Fibroblast of peridontal ligament (primary cell): Measurements from ENCODE around the gene EFNA4.

ENCODE experiments used
- DNase-seq: peaks from one replicate; pipeline ENCODE4 v3.0.0-alpha.2; 2010; ENCODE audit errors: extremely low read depth

The EFNA4 gene

DNA sequence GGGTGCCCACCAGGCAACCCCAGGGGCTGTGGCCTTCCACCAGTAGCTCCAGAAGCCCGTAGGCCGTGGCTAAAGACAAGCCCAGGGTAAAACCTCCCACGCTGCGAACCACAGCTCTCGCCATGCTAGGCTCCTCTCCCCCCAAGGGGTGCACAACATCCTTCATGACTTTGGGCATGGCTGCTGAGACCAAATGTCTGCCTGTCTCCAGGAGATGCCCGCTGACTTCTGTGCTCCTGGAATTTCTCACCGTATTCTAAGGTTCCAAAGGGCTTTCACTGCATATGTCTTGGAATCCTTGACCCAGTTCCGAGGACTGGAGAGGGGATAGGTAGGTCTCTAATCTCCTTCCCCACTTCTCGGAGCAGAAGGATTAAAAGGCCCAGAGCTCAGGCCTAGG is 30.0 kb upstream of the EFNA4 start, which contains the start of the genes DCST1 and DCST2:
DCST1 (plus strand) TSS at position 301 of the 400 bp plus-strand sequence. CDS start 213 bp downstream, outside the sequence.
DCST2 (minus strand) TSS at position 258 of the 400 bp plus-strand sequence; CDS start at position 178, 80 bp downstream.
- no peak for DNase-seq

GRCh38 chr1:155034318-155035208 is 29.0 kb upstream of the EFNA4 start:
- DNase-seq, result no peak

DNA sequence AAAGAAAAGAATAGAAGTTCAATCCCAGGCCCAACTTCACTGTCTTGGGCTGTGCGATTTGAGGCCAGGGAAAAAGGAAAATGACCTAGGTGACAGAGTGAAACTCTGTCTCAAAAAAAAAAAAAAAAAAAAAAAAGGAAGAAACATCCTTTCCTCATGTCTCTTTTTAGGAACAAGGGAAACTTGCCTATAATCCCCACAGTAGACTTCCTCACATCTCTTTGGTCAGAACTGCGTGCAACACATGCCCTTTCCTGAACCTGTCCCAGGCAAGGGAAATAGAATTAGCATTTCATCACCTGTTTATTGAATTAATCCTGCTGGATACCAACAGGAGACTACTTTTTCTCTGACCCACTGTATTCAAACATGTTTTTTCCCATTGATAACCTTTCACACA is 27.6 kb upstream of the EFNA4 start:
- DNase-seq, result no peak

DNA sequence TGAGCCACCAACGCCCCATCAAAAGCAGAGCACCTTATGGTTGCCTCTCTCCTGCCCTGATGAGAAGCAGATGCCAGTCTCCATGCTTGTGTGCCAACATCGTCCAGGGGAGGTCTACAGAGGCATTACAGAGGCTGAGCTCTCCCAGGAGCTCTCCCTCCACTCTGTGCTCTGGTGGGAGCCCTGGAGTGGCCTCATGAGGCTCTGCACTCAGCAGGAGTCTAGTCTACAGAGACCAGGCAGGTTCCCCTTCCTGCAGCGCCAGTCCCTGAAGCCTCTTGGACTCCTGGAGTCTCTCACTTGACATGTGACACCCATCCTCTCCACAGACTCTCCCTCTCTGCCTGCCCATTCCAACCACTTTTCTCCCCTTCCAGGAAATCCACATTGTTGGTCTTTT is 26.5 kb upstream of the EFNA4 start:
- no peak for DNase-seq

DNA sequence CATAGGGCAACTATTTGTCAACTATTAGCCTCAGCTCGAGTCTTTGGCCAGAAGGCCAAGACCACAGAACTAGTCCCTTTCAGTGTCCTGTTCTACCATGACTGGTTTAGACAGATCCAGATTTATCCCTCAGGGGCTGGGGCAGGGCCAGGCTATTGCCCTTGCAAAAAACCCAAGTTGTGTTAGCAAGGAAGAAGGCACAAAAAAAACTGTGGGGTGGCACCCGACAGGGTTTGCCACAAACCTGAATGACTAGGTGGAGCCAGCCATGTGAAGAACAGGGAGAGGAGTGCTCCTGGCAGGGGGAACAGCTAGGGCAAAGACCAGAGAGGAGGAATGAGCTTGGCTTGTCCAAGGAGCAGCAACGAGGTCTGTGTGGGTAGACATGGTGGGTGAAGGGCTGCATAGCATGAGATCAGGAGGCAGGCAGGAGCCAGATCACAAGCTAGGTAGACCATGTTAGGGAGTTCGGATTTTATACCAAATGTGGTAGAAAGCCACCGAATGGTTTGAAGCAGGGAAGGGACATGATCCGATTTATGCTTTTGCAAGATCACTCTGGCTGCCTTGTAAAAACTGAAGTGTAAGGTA is 25.6 kb upstream of the EFNA4 start:
- DNase-seq, result no peak

DNA sequence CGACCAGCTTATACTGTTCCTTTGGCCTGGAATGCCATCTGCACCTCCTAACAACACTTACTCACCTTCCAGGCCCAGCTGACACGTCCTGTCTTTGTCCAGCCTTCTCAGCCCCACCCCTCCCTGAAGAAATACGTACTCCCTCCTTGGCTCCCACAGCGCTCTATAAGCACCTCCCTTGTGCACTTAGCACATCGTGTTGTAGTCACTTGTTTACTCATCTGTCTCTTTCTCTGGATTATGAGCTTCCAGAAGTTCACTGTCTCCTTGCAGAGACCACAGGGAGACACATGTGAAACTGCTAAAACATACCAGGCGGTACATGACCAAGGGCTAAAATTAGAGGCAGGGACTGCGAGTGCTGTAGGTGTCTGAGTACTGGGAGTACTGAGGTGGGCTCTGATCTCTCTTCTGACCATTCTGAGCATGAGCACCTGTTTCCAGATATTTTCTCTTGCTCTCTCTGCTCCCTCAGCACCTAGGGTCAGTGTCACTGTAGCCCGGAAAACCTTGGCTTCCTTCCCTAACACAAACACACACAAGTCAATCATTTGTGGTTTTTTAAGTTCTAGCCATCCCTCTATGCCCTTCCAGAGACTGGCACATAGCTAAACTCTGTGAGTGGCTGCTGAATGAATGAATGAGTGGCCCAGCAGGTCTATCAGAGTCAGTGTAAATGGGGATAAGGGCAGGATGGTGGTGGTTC is 24.8 kb upstream of the EFNA4 start:
- DNase-seq, result no peak

DNA sequence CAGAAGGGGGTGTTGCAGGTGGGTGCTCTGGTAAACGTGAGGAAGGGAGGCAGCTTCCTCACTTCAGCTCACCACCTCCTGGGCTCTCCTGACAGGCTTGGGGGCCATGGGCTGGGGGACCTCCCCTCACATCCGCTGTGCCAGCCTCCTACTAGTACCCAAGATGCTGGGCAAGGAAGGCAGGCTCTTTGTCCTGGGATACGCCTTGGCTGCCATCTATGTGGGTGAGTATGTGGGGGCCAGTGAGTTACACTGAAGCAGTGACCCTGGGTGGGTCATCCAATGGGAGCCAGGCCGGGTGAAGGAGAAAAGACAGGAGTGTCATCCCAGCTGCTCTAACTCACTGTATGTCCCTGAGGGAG is 24.3 kb upstream of the EFNA4 start:
- DNase-seq, result no peak

DNA sequence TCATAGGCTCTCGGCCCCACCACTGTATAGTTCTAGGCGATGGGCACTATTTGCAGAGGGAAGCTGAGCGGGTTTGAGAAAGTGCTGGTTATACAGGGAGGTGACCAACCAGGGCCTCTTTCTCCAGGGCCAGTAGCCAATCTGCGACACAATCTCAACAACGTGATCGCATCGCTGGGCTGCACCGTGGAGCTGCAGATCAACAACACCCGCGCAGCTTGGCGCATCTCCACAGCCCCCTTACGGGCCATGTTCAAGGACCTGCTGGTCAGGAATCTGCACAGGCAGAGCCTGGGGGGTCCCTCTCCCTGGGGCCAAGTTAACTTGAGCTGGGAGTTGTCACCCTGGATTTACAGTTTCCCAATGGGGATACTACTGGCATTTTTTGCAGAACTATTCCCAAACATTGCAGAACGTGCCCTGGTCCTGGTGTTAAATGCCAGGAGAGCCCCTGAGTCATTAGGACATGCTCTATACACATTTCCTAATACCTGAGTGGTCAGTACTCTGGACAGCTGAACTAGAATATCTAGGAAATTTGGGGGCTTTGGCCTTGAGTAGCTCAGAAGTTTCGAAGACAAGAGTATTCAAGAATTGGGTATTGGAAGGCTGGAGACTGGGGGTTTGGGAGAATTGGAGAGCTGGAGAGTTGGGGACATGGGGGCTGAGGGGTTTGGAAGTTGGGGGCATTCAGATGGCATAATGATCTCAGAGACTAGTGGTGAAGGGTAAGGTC is 23.0 kb upstream of the EFNA4 start:
- DNase-seq, result no peak

DNA sequence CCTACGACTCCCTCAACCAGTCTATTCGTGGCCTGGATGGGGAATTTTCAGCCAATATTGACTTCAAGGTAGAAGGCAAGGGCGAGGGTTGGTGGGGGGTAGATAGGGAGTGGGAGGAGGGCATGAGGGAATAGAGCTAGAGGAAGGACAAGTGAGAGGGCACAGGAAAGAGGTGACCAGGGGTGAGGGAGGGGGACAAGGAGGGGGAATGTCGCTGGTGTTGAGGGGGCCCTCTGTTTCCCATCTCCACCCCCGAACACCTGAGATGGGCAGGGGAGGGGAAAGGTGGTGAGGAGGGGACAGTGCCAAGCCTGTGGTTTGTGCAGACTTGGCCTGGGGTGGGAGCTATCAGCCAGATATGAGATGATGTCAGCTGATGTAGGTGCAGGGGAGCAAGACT is 20.8 kb upstream of the EFNA4 start:
- DNase-seq, result no peak

DNA sequence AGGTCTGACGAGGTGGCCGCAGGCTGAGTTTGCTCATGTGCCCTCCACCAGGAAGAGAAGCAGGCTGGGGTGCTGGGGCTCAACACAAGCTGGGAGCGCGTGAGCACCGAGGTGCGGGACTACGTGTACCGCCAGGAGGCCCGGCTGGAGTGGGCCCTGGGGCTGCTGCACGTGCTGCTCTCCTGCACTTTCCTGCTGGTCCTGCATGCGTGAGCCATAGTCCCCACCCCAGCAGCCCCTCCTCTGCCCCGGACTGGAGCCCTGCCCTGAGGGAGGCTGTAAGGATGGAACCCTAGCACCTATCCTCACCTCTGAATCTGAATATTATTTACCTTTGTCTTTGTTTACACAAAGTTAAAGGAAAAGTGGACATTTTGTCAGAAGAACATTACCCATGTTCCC is 20.2 kb upstream of the EFNA4 start:
- no peak for DNase-seq

- DNase-seq, result no peak
Observed at GRCh38 chr1:155043793-155044192, 19.7 kb upstream of the EFNA4 start.

- no peak for DNase-seq
Observed at GRCh38 chr1:155044365-155044764, 19.2 kb upstream of the EFNA4 start.

DNA sequence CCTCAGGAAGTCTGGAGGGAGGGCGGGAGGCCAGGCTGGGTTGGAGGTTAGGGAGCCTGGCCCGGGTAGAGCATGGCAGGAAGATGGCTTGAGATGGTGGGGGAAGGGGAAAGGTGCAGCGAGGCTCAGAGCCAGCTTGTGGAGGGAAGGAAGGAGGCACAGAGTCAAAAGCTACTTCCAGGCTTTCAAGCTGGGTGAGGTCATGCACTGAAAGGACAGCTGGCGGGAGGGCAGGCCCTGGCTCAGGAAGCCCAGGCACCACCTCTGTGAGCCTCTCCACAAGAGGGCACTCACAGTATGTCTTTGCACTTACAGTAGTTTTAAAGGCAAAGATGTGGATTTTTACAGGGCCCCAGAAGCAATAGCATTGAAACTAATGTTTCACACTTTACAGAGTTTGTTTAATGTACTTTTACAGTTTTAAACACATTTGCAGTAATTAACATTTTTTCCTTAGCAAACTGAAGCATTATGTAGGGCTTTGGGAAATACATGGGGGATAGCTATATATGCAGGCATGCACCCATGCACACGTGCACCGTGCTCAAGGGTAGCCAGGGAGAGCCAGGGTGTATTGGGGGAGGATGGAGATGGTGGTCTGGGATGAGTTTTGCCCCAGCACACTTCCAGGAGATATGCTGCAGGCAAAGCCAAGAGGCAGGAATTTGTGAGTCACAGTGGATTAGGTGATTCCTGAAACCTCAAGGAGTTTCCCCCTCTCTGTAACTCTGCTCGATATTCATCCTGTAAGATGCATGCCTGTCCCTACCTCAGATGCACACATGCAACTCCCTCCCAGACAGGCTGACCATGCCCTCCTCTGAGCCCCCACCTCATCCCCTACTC is 18.5 kb upstream of the EFNA4 start:
- peak; percentile 83 for DNase-seq

- no peak for DNase-seq
Observed at GRCh38 chr1:155048449-155049334, 14.8 kb upstream of the EFNA4 start.

DNA sequence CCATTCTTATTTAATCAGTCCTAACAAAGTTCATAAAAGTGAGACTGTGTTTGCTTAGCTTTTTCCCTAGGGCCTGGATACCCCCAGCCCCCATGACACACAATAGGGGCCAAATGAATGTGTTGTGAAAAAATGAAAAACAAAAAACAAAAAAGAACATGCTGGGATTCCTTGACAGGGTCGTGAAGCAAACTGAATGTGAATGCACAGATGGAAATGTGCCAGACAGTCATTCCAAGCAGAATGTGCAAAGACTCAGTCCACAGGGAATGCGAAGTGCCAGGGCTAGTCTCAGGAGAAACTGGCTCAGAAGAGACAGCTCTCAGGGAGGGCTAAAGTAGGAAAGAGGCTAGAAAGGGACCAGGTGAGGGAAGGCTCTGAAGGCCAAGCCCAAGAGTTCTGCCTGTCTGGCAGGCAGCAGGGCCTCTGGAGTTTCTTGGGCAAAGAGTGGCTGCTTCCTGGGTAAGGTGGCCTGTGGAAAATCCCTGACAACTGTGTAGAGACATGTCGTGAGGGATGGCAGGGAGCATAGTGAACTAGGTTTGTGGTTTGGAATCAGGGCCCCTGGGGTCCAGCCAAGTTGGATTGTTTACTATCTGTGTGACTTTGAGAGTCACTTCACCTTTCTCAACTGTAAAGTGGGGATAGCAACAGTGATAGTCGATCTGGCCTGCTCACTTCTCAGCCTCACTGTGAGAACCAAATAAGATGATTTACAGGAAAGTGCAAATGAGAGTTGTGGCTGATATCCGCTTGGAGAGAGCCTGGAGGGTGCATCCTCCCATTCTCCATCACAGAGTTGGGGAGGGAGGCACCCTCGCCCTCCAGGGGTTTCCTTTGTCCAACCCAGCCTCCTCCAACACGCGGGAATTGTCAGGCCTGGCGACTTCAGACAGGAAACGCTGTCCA is 13.6 kb upstream of the EFNA4 start:
- DNase-seq, result no peak

DNA sequence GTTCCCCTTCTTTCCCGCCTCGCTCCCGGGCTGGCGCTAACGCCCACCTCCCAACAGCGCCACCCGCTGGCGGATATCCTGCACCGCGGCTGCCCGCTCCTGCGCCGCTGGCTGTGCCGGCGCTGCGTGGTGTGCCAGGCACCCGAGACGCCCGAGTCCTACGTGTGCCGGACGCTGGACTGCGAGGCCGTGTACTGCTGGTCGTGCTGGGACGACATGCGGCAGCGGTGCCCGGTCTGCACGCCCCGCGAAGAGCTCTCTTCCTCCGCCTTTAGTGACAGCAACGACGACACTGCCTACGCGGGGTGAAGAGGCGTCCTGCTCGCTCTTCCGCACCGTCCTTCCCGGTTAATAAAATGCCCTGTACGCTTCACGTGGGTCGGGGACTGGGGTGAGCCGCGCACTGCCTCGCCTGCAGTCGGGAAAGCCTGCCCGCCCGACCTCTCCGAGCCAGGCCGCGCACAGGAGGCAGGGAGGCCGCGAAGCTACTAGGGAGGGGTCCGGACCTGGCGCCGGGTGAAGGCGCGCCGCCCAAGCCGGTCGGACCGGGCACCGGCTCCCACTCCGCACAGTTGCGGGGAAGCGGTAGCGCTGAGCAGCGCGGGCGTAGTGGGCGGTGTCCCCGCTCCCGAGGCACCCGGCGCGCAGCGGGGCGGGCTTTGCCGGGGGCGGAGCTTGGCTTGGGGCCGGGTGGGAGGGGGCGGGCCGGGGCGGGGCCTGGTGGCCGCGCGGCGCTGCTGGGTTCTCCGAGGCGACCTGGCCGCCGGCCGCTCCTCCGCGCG is 12.8 kb upstream of the EFNA4 start, which contains the start of gene ADAM15:
ADAM15 (plus strand) TSS at position 757 of the 782 bp plus-strand sequence. CDS start 71 bp downstream, outside the sequence.
- peak; percentile 58 for DNase-seq

- no peak for DNase-seq
Observed at GRCh38 chr1:155051342-155051776, 12.2 kb upstream of the EFNA4 start.
